Neural progenitor cell (in vitro differentiated cells): ENCODE data around the gene USP49. TPM values are rescaled to one million over a fixed set of nuclear protein-coding genes. Genes with fewer than 3 reads are reported as not detected.
"Not testable (repeated sequence)": the region's sequence is repeated elsewhere in the genome, so short reads cannot be mapped to it uniquely, and the experiment has no call there.

ENCODE experiments used
- DNase-seq: peaks from one replicate; pipeline ENCODE4 v3.0.0-alpha.2; 2016; ENCODE audit warnings: low spot score
- H2AFZ ChIP-seq: fragments of 200-600 bp; sonication (generic); replicated peaks from 2 replicates; pipeline ENCODE4 v1.6.1; 2016; ENCODE audit warnings: antibody characterized with exemption
- H3F3A ChIP-seq: fragments of 200-600 bp; sonication (generic); 2 replicates; pipeline ENCODE4 v1.6.1; 2016; ENCODE audit warnings: antibody characterized with exemption, low read depth
- H3K27ac ChIP-seq: fragments of 200-600 bp; sonication (generic); 2 replicates; pipeline ENCODE4 v1.5.1; 2016; ENCODE audit warnings: mild to moderate bottlenecking
- H3K27me3 ChIP-seq: fragments of 200-600 bp; sonication (generic); 2 replicates; pipeline ENCODE4 v1.6.1; 2016; ENCODE audit warnings: mild to moderate bottlenecking, moderate library complexity
- H3K36me3 ChIP-seq: fragments of 200-600 bp; sonication (generic); 2 replicates; pipeline ENCODE4 v1.5.1; 2016
- H3K4me1 ChIP-seq: fragments of 200-600 bp; sonication (generic); 2 replicates; pipeline ENCODE4 v1.6.1; 2016; ENCODE audit warnings: mixed run types
- H3K4me2 ChIP-seq: fragments of 200-600 bp; sonication (generic); 2 replicates; pipeline ENCODE4 v1.6.1; 2016
- H3K4me3 ChIP-seq: fragments of 200-600 bp; sonication (generic); 2 replicates; pipeline ENCODE4 v1.5.1; 2016
- H3K79me2 ChIP-seq: fragments of 200-600 bp; sonication (generic); 2 replicates; pipeline ENCODE4 v1.6.1; 2016; ENCODE audit warnings: low read depth
- H3K9ac ChIP-seq: fragments of 200-600 bp; sonication (generic); 2 replicates; pipeline ENCODE4 v1.6.1; 2016
- H3K9me3 ChIP-seq: fragments of 200-600 bp; sonication (generic); 2 replicates; pipeline ENCODE4 v1.5.1; 2016; ENCODE audit warnings: low read depth
- H4K20me1 ChIP-seq: fragments of 200-600 bp; sonication (generic); 2 replicates; pipeline ENCODE4 v1.6.1; 2016; ENCODE audit warnings: low read depth
- H3K27ac Mint-ChIP-seq: 3 replicates; pipeline ENCODE4 v1.8.0; 2021; ENCODE audit warnings: mixed read lengths
- H3K27me3 Mint-ChIP-seq: 2 replicates; pipeline ENCODE4 v1.8.0; 2022; ENCODE audit warnings: low read depth, mild to moderate bottlenecking, inconsistent platforms, moderate library complexity, mixed read lengths; ENCODE audit not compliant: insufficient read depth
- H3K36me3 Mint-ChIP-seq: 3 replicates; pipeline ENCODE4 v1.8.0; 2021; ENCODE audit warnings: mixed read lengths
- H3K4me1 Mint-ChIP-seq: 3 replicates; pipeline ENCODE4 v1.8.0; 2021; ENCODE audit warnings: mixed read lengths
- H3K4me3 Mint-ChIP-seq: 3 replicates; pipeline ENCODE4 v1.8.0; 2021; ENCODE audit warnings: mild to moderate bottlenecking, moderate library complexity, mixed read lengths
- H3K9me3 Mint-ChIP-seq: 3 replicates; pipeline ENCODE4 v1.8.0; 2020; ENCODE audit warnings: mixed read lengths
- CTCF ChIP-seq: fragments of 200-600 bp; sonication (generic); IDR thresholded peaks from 2 replicates; pipeline ENCODE4 v1.5.1; 2017; ENCODE audit warnings: antibody characterized with exemption, mild to moderate bottlenecking
- EZH2 ChIP-seq: fragments of 200-600 bp; sonication (generic); IDR thresholded peaks from 2 replicates; pipeline ENCODE4 v1.6.1; 2017; ENCODE audit warnings: antibody characterized with exemption, mild to moderate bottlenecking, moderate library complexity
- EZH2phosphoT487 ChIP-seq: fragments of 200-600 bp; sonication (generic); IDR thresholded peaks from 2 replicates; pipeline ENCODE4 v1.6.1; 2017; ENCODE audit warnings: antibody characterized with exemption
- total RNA-seq: library from RNA; depleted of rRNA; stranded (reverse); fragments of >200 nt; gene quantifications from 2 replicates; pipeline ENCODE4 v1.2.3, GENCODE V29; 2015; ENCODE audit warnings: low replicate concordance

Gene USP49
- 25.0 and 30.7 TPM in 2 replicates for total RNA-seq

GRCh38 chr6:41895300-41896233 is at the start of gene USP49:
TSS of gene USP49 (minus strand) at chr6:41895375. CDS start at chr6:41806983, 88,392 bp downstream.
- Histone ChIP-seq H3F3A (peaks cover 38% of the 10 kb centered on the region), H2AFZ (peak within 1 kb of the TSS; percentile 70), H3K27me3 (no peaks in the 10 kb centered on the region), H3K27ac (peak within 1 kb of the TSS; percentile 93), H3K4me1 (peaks cover 37% of the 10 kb centered on the region), H3K79me2 (peaks cover 46% of the 10 kb centered on the region), H3K9me3 (no peaks in the 10 kb centered on the region), H3K9ac (peak within 1 kb of the TSS; percentile 64), H3K36me3 (no peaks in the 10 kb centered on the region), H3K4me2 (peak within 1 kb of the TSS; percentile 98), H4K20me1 (peaks cover 33% of the 10 kb centered on the region), H3K4me3 (peak within 1 kb of the TSS; percentile 72)
- Mint-ChIP-seq H3K9me3 (no peaks in the 10 kb centered on the region), H3K4me1 (peaks cover 12% of the 10 kb centered on the region), H3K27me3 (no peaks in the 10 kb centered on the region), H3K36me3 (no peaks in the 10 kb centered on the region), H3K4me3 (no peak within 1 kb of the TSS), H3K27ac (peak within 1 kb of the TSS; percentile 86)
- TF ChIP-seq EZH2: no peak
- TF ChIP-seq CTCF: peak; percentile 5
- peak; percentile 98 for DNase-seq

- H4K20me1 ChIP-seq: peaks cover 14% of the 10 kb centered on the region
- peaks cover 38% of the 10 kb centered on the region for H3F3A ChIP-seq
- no peak overlapping the region for H2AFZ ChIP-seq
- Mint-ChIP-seq H3K27ac (no peak overlapping the region), H3K9me3 (no peaks in the 10 kb centered on the region), H3K4me1 (peaks cover 25% of the 10 kb centered on the region), H3K4me3 (no peak overlapping the region), H3K36me3 (no peaks in the 10 kb centered on the region), H3K27me3 (peaks cover 12% of the 10 kb centered on the region)
- H3K27me3 ChIP-seq: peaks cover 9% of the 10 kb centered on the region
- no peak overlapping the region for H3K27ac ChIP-seq
- TF ChIP-seq EZH2phosphoT487 (no peak), EZH2 (no peak), CTCF (no peak)
- no peaks in the 10 kb centered on the region for H3K79me2 ChIP-seq
- peaks cover 26% of the 10 kb centered on the region for H3K4me1 ChIP-seq
- no peak for DNase-seq
- H3K4me3 ChIP-seq: no peak overlapping the region
- no peaks in the 10 kb centered on the region for H3K9me3 ChIP-seq
- H3K36me3 ChIP-seq: no peaks in the 10 kb centered on the region
- H3K9ac ChIP-seq: no peak overlapping the region
- no peak overlapping the region for H3K4me2 ChIP-seq
Observed at GRCh38 chr6:41943456-41943855, 48.3 kb upstream of the USP49 start.

DNA sequence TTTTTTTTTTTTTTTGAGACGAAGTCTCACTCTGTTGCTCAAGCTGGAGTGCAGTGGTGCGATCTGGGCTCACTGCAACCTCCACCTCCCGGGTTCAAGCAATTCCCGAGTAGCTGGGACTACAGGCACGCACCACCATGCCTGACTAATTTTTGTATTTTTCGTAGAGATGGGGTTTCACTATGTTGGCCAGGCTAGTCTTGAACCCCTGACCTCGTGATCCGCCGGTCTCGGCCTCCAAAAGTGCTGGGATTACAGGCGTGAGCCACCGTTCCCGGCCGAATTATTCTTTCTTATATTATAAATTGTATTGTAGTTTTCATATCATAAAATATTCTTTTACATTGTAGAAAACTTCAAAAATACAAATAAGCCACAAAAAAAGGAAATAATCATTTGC is 47.7 kb upstream of the USP49 start:
- Mint-ChIP-seq H3K4me1 (peaks cover 25% of the 10 kb centered on the region), H3K27me3 (peaks cover 12% of the 10 kb centered on the region)
- not testable (repeated sequence) for H3K79me2 ChIP-seq, H3K4me2 ChIP-seq, H3K4me3 Mint-ChIP-seq, H3K9ac ChIP-seq, H3K9me3 Mint-ChIP-seq, H3K4me3 ChIP-seq, H3K27ac Mint-ChIP-seq, H3K9me3 ChIP-seq, DNase-seq, H3K36me3 ChIP-seq, H3K27me3 ChIP-seq, H3K36me3 Mint-ChIP-seq, H2AFZ ChIP-seq, H3K27ac ChIP-seq
- H3K4me1 ChIP-seq: peaks cover 27% of the 10 kb centered on the region
- peaks cover 14% of the 10 kb centered on the region for H4K20me1 ChIP-seq
- H3F3A ChIP-seq: peaks cover 38% of the 10 kb centered on the region
